OCI-LY7 (cell line): ENCODE results near the gene RIMBP3C. TPM values are rescaled to one million over a fixed set of nuclear protein-coding genes. Genes with fewer than 3 reads are reported as not detected.
A peak's percentile ranks its signal among the peaks of the same experiment; 100 is the strongest.
"Not testable (repeated sequence)": the region's sequence is repeated elsewhere in the genome, so short reads cannot be mapped to it uniquely, and the experiment has no call there.

ENCODE experiments used
- BruUV-seq: library from RNA; stranded (reverse); fragments of 400-500 nt; replicated peaks from 2 replicates; lab custom pipeline; 2021; lab: Mats Ljungman, UMichigan
- CTCF ChIA-PET: fragments of 300-600 bp; sonication (Branson Sonifier 250); formaldehyde crosslinking; loops from one replicate; lab custom pipeline; 2022; ENCODE audit warnings: antibody characterized with exemption; ENCODE audit not compliant: unreplicated experiment; lab: Charles Lee
- POLR2A ChIA-PET: fragments of 300-600 bp; sonication (Branson Sonifier 250); formaldehyde crosslinking; loops from one replicate; lab custom pipeline; 2022; ENCODE audit warnings: antibody characterized with exemption; lab: Charles Lee
- DNase-seq: peaks from one replicate; pipeline ENCODE4 v3.0.0-alpha.2; 2015; ENCODE audit warnings: low spot score
- H2AFZ ChIP-seq: fragments of 200-600 bp; sonication (generic), shearing (Covaris generic); 2 replicates; pipeline ENCODE4 v1.6.1; 2014; ENCODE audit warnings: mild to moderate bottlenecking, antibody characterized with exemption, low read length, moderate library complexity
- H3K27ac ChIP-seq: fragments of 200-600 bp; sonication (generic); 2 replicates; pipeline ENCODE4 v1.5.1; 2014; ENCODE audit warnings: mixed run types, low read depth, mild to moderate bottlenecking, moderate library complexity, low read length, inconsistent platforms; ENCODE audit not compliant: poor library complexity, severe bottlenecking
- H3K36me3 ChIP-seq: fragments of 200-600 bp; sonication (generic); 2 replicates; pipeline ENCODE4 v1.6.1; 2014; ENCODE audit warnings: mild to moderate bottlenecking, antibody characterized with exemption, low read length, moderate library complexity, mixed read lengths; ENCODE audit not compliant: insufficient read depth
- H3K4me1 ChIP-seq: fragments of 200-600 bp; sonication (generic); 2 replicates; pipeline ENCODE4 v1.5.1; 2014; ENCODE audit warnings: mild to moderate bottlenecking, low read length; ENCODE audit not compliant: insufficient read depth, poor library complexity, severe bottlenecking
- H3K4me2 ChIP-seq: fragments of 200-600 bp; sonication (generic); 2 replicates; pipeline ENCODE4 v1.6.1; 2014; ENCODE audit warnings: mild to moderate bottlenecking, low read length
- H3K4me3 ChIP-seq: fragments of 200-600 bp; sonication (generic); 2 replicates; pipeline ENCODE4 v1.5.1; 2014; ENCODE audit warnings: mild to moderate bottlenecking, low read depth, low read length; ENCODE audit not compliant: poor library complexity, severe bottlenecking
- H3K79me2 ChIP-seq: fragments of 200-600 bp; sonication (generic); 2 replicates; pipeline ENCODE4 v1.6.1; 2016; ENCODE audit warnings: low read depth, mild to moderate bottlenecking, low read length, moderate library complexity, mixed read lengths; ENCODE audit not compliant: insufficient read depth
- H3K9me2 ChIP-seq: fragments of 200-600 bp; sonication (generic); 2 replicates; pipeline ENCODE4 v1.6.1; 2016; ENCODE audit warnings: mild to moderate bottlenecking, low read length, mixed read lengths; ENCODE audit not compliant: insufficient read depth
- H3K9me3 ChIP-seq: fragments of 200-600 bp; sonication (generic); 2 replicates; pipeline ENCODE4 v1.6.1; 2014; ENCODE audit warnings: mild to moderate bottlenecking, mixed run types, low read length, mixed read lengths
- H4K20me1 ChIP-seq: fragments of 200-600 bp; sonication (generic); 2 replicates; pipeline ENCODE4 v1.6.1; 2014; ENCODE audit warnings: mild to moderate bottlenecking, antibody characterized with exemption, low read length, moderate library complexity, mixed read lengths; ENCODE audit not compliant: insufficient read depth
- intact Hi-C: fragments of 100-400 bp; cut with micrococcal nuclease; formaldehyde crosslinking; loops from one replicate; pipeline ENCODE4 v1.10.0; 2022; ENCODE audit not compliant: unreplicated experiment
- small RNA-seq: library from RNA; depleted of rRNA; stranded (forward); fragments of <200 nt; gene quantifications from one replicate; pipeline ENCODE3, GENCODE V24; 2014
- total RNA-seq, 2 experiments: library from RNA; depleted of rRNA in 1 of 2; stranded (reverse); fragments of >200 nt in 1 of 2; shearing (Covaris generic) in 1 of 2; gene quantifications; 2 replicates each; pipeline ENCODE4 v1.2.3, GENCODE V29; 2014 to 2022

Gene RIMBP3C
- total RNA-seq, 2 experiments from 2014 or later: 0.69 to 2.0 TPM

DNA sequence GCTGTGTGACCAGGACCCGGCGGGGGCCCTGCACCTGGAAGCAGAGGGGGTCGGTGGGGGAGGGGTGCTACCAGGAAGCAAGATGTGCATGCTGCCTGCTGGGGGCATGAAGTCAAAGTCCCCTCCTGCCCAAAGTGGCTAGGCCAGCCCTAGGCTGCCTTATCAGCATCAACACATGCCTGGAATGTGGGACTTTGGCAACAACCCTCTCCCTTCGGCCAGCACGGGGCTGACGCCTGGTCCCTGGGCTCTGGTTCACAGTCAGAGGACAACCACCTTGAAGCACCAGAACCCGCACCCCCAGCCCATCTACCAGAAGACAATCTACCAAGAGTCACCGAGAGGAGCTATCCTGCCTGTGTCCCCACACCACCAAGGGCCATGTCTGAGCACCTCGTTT is 40.9 kb downstream of the RIMBP3C start:
- H3K4me1 ChIP-seq, H4K20me1 ChIP-seq, DNase-seq, H3K36me3 ChIP-seq, POLR2A ChIA-PET, H3K4me2 ChIP-seq, intact Hi-C loops, BruUV-seq, H3K4me3 ChIP-seq, H2AFZ ChIP-seq, CTCF ChIA-PET, H3K9me3 ChIP-seq, H3K79me2 ChIP-seq, H3K27ac ChIP-seq, H3K9me2 ChIP-seq: not testable (repeated sequence)

DNA sequence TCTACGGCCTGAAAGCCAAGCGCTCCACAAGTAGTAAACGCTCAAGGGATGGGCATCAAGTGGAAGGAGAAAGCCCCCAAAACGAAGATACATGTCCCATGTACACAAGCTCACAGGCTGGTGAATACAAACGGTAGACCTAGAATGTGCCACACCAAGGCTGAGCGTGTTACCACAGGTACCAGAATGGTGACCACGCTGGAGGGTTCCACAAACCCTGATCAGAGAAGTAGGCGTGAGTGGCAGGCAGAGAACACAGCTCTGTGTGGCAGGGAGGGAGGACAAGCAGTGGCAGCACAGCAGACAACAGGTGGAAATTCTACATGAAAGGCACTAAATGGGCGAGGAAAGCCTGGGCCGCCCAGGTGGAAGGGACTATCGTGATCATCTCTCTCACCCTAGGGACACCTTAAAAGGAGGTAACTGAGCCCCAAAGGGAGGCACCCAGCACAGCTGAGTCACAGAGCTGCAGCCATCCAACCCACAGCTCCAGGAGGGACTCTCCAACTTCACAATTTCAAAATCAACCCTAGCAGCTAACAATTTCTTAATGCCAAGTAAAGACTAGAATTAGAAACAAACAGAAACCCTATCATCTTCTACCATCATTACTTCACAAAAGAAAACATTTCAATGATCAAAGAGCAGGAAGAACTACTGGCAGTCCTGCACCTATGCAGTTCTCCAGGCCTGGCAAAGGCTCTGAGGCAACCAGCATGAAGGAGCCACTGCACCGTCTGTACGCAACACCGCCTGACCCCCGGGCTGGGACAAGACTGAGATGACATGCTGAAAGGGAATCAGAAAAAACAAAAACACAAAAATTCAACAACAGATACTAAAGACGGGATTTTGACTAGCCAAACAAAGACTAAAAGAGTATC is 51.4 kb downstream of the RIMBP3C start:
- intact Hi-C loops: not testable (repeated sequence)

DNA sequence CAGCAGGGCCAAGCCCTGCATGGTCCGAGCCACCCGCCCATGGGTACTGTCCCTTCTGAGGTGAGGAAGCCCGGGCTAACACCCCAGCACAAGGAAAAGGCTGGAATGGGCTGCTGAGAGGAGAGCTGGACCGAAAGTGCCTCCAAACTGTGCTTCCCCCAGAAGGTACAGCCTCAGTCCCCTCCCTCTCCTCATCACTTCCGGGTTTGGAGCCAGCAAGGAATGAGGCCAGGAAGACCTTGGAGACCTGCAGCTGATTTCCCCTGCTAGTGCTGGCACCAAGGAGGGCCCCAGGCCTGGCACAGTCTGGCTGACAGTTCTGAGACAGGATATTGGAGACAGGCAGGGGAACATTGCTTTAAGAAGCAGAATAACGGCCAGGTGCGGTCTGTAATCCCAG is 52.8 kb downstream of the RIMBP3C start:
- H3K9me2 ChIP-seq, H2AFZ ChIP-seq, BruUV-seq, POLR2A ChIA-PET, DNase-seq, H3K27ac ChIP-seq, H3K9me3 ChIP-seq, H3K79me2 ChIP-seq, H3K4me3 ChIP-seq, intact Hi-C loops, H3K36me3 ChIP-seq, CTCF ChIA-PET, H4K20me1 ChIP-seq, H3K4me2 ChIP-seq, H3K4me1 ChIP-seq: not testable (repeated sequence)

More for the DNA sequence above, 51.4 kb downstream of the RIMBP3C start:
- H3K27ac ChIP-seq, H4K20me1 ChIP-seq, H3K4me3 ChIP-seq, H3K9me2 ChIP-seq, CTCF ChIA-PET, DNase-seq, H2AFZ ChIP-seq, H3K36me3 ChIP-seq, H3K4me1 ChIP-seq, POLR2A ChIA-PET, H3K9me3 ChIP-seq, H3K4me2 ChIP-seq, H3K79me2 ChIP-seq: not testable (repeated sequence)
- TSS peak; percentile 65 for BruUV-seq

DNA sequence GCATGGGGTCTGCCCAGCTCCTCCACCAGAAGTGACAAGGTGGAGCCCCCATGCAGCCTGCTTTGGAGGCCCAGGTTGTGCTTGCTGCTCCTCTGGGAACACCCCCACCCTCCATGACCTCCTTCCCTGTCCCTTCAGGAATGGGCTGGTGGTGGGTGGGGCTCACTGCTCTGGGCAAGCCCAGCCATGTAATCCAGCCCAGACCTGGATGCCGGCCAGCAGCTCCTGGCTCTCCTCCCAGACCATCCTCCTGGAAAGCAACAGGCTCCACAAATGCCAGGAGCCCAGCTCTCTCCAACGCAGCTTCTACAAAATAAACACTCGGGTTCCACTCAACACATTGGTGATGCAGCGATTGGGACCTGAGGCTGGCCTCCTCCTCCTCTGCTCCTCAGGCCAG is 53.3 kb downstream of the RIMBP3C start:
- H3K9me2 ChIP-seq, H3K4me3 ChIP-seq, H2AFZ ChIP-seq, DNase-seq, CTCF ChIA-PET, H3K4me1 ChIP-seq, H3K9me3 ChIP-seq, H4K20me1 ChIP-seq, H3K36me3 ChIP-seq, H3K4me2 ChIP-seq, H3K79me2 ChIP-seq, intact Hi-C loops, POLR2A ChIA-PET, H3K27ac ChIP-seq, BruUV-seq: not testable (repeated sequence)

Small RNAs within 50 kb of the gene (small RNA-seq; reads per million reads assigned to genes)
- not detected for gene RF00492
- gene RN7SKP221: not detected

Other genes starting within 250 kb of the RIMBP3C start
- gene RIMBP3B, start 167.7 kb downstream of the RIMBP3C start, total RNA-seq (2014; rRNA removed; shearing (Covaris generic)): 2.4 and 3.4 TPM in 2 replicates
- gene RIMBP3B, start 167.7 kb downstream of the RIMBP3C start, total RNA-seq (2022): 1.1 and 1.5 TPM in 2 replicates
- 11.3 TPM in 2 replicates for gene HIC2, start 134.1 kb downstream of the RIMBP3C start, total RNA-seq (2014; rRNA removed; shearing (Covaris generic))
- gene HIC2, start 134.1 kb downstream of the RIMBP3C start, total RNA-seq (2022): 9.2 and 9.8 TPM in 2 replicates
- gene TMEM191C, start 84.1 kb downstream of the RIMBP3C start, total RNA-seq (2014; rRNA removed; shearing (Covaris generic)): 0.82 and 1.2 TPM in 2 replicates
- 2.2 and 3.2 TPM in 2 replicates for gene TMEM191C, start 84.1 kb downstream of the RIMBP3C start, total RNA-seq (2022)
- 61.2 and 63.8 TPM in 2 replicates for gene UBE2L3, start 16.3 kb upstream of the RIMBP3C start, total RNA-seq (2014; rRNA removed; shearing (Covaris generic))
- gene UBE2L3, start 16.3 kb upstream of the RIMBP3C start, total RNA-seq (2022): 67.1 and 67.8 TPM in 2 replicates
- 75.6 and 81.1 TPM in 2 replicates for gene YDJC, start 78.6 kb upstream of the RIMBP3C start, total RNA-seq (2014; rRNA removed; shearing (Covaris generic))
- gene YDJC, start 78.6 kb upstream of the RIMBP3C start, total RNA-seq (2022): 59.0 and 59.3 TPM in 2 replicates
- 1.5 and 1.7 TPM in 2 replicates for gene CCDC116, start 81.3 kb upstream of the RIMBP3C start, total RNA-seq (2014; rRNA removed; shearing (Covaris generic))
- gene CCDC116, start 81.3 kb upstream of the RIMBP3C start, total RNA-seq (2022): 3.1 and 3.5 TPM in 2 replicates
- 66.8 and 89.1 TPM in 2 replicates for gene SDF2L1, start 90.8 kb upstream of the RIMBP3C start, total RNA-seq (2014; rRNA removed; shearing (Covaris generic))
- gene SDF2L1, start 90.8 kb upstream of the RIMBP3C start, total RNA-seq (2022): 39.6 and 60.5 TPM in 2 replicates
- 58.5 and 59.9 TPM in 2 replicates for gene PPIL2, start 114.6 kb upstream of the RIMBP3C start, total RNA-seq (2014; rRNA removed; shearing (Covaris generic))
- gene PPIL2, start 114.6 kb upstream of the RIMBP3C start, total RNA-seq (2022): 86.3 and 92.7 TPM in 2 replicates
- 15.1 and 18.8 TPM in 2 replicates for gene YPEL1, start 184.3 kb upstream of the RIMBP3C start, total RNA-seq (2014; rRNA removed; shearing (Covaris generic))
- gene YPEL1, start 184.3 kb upstream of the RIMBP3C start, total RNA-seq (2022): 18.2 and 24.8 TPM in 2 replicates